ENCODE data around the gene FMNL1. TPM values are rescaled to one million over a fixed set of nuclear protein-coding genes. Genes with fewer than 3 reads are reported as not detected.
A peak's percentile ranks its signal among the peaks of the same experiment; 100 is the strongest.
"Not testable (repeated sequence)": the region's sequence is repeated elsewhere in the genome, so short reads cannot be mapped to it uniquely, and the experiment has no call there.

The FMNL1 gene
- total and polyA plus RNA-seq, 12 donors = 0.72 to 31.9 (median 13.8) TPM

GRCh38 chr17:45197555-45198334 lies 23.9 kb upstream of the FMNL1 start:
- Histone ChIP-seq H3K36me3 (replicated peaks in 1 of 2) (no peaks in the 10 kb centered on the region), H3K4me1 (replicated peaks in 1 of 2) (peaks cover 0 to 3% of the 10 kb centered on the region in 2 donors), H3K4me3 (no peak overlapping the region), H3K27ac (peak overlapping the region in 3 of 5 donors; percentile 1 to 68 (median 42)), H3K9me3 (replicated peaks in 1 of 3) (no peaks in the 10 kb centered on the region), H3K27me3 (no peaks in the 10 kb centered on the region)
- peak; percentile 94 to 97 (median 95) for DNase-seq
- intact Hi-C loops (cut with DNase I) = loop anchor here (5.0 kb wide), 1 partner anchor 60 kb away; the partner anchor contains the start of gene ACBD4 (in 2 of the 2)
- 0 to 4% (median 0%) methylated on average over 3 to 16 of the region's 16 CpGs for WGBS, 4 donors
- peak; percentile 5 to 22 for TF ChIP-seq POLR2A (IDR thresholded peaks at IDR 0.05)
- TF ChIP-seq CTCF (IDR thresholded peaks at IDR 0.05) = peak; percentile 98 to 100 (median 99)

- 35 to 54% (median 46%) methylated on average over 9 of the region's 9 CpGs for WGBS, 4 donors
- DNase-seq = peak in 2 of 7 donors; percentile 34 to 39
- no peaks in the 10 kb centered on the region for H3K27me3 ChIP-seq
- intact Hi-C loops (cut with DNase I) = no loop called here
- H3K36me3 ChIP-seq (replicated peaks in 1 of 2) = no peaks in the 10 kb centered on the region
- no peak for TF ChIP-seq CTCF (IDR thresholded peaks at IDR 0.05)
- no peak for TF ChIP-seq POLR2A (IDR thresholded peaks at IDR 0.05)
- H3K27ac ChIP-seq = no peak overlapping the region
- peaks cover 0 to 3% of the 10 kb centered on the region in 2 donors for H3K4me1 ChIP-seq (replicated peaks in 1 of 2)
- H3K4me3 ChIP-seq = no peak overlapping the region
- no peaks in the 10 kb centered on the region for H3K9me3 ChIP-seq (replicated peaks in 1 of 3)
Measured at GRCh38 chr17:45200701-45201100, 21.0 kb upstream of the FMNL1 start.

- Histone ChIP-seq H3K4me3 (no peak overlapping the region), H3K36me3 (replicated peaks in 1 of 2) (no peaks in the 10 kb centered on the region), H3K27me3 (no peaks in the 10 kb centered on the region), H3K27ac (peak overlapping the region in 4 of 5 donors; percentile 17 to 43 (median 32)), H3K9me3 (replicated peaks in 1 of 3) (no peaks in the 10 kb centered on the region), H3K4me1 (replicated peaks in 1 of 2) (peaks cover 0 to 3% of the 10 kb centered on the region in 2 donors)
- TF ChIP-seq CTCF (IDR thresholded peaks at IDR 0.05) = no peak
- TF ChIP-seq POLR2A (IDR thresholded peaks at IDR 0.05) = no peak
- WGBS, 4 donors = 86 to 96% (median 94%) methylated on average over 4 of the region's 4 CpGs
- intact Hi-C loops (cut with DNase I) = no loop called here
- no peak for DNase-seq
Measured at GRCh38 chr17:45201457-45201856, 20.2 kb upstream of the FMNL1 start.

- 61 to 73% (median 62%) methylated on average over 5 to 6 of the region's 6 CpGs for WGBS, 4 donors
- H3K36me3 ChIP-seq (replicated peaks in 1 of 2); H3K27me3 ChIP-seq; H3K4me3 ChIP-seq; H3K9me3 ChIP-seq (replicated peaks in 1 of 3); H3K4me1 ChIP-seq (replicated peaks in 1 of 2); intact Hi-C loops (cut with DNase I): not testable (repeated sequence)
- peak overlapping the region in 3 of 5 donors; percentile 17 to 37 (median 26) for H3K27ac ChIP-seq
- TF ChIP-seq POLR2A (IDR thresholded peaks at IDR 0.05) = peak in 1 of 2 donors; percentile 11
- peak in 6 of 7 donors; percentile 67 to 87 (median 78) for DNase-seq
Measured at GRCh38 chr17:45201880-45202279, 19.8 kb upstream of the FMNL1 start.

Measured in adrenal gland (tissue), 12 donors.